ENCODE measurements around the gene MAEA.
A peak's percentile ranks its signal among the peaks of the same experiment; 100 is the strongest.
"Not testable (repeated sequence)": the region's sequence is repeated elsewhere in the genome, so short reads cannot be mapped to it uniquely, and the experiment has no call there.

The MAEA gene

DNA sequence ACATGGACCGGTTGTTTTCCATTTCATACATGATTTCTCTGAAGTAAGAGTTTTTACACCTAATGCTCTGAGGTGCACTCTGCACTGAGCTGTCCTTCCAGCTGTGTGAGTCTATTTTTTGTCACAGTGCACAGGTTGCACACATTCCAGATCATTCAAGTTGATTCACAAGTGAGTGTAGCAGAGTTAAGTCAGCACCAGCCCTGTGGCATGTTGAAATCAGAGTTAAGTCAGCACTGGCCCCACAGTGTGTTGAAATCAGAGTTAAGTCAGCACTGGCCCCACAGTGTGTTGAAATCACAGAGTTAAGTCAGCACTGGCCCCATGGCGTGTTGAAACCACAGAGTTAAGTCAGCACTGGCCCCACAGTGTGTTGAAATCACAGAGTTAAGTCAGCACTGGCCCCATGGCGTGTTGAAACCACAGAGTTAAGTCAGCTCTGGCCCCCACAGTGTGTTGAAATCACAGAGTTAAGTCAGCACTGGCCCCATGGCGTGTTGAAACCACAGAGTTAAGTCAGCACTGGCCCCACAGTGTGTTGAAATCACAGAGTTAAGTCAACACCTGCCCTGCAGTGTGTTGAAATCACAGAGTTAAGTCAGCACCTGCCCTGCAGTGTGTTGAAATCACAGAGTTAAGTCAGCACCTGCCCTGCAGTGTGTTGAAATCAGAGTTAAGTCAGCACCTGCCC lies 45.6 kb downstream of the MAEA start:
- DNase-seq (ENCODE audit: low read depth): not testable (repeated sequence)

DNA sequence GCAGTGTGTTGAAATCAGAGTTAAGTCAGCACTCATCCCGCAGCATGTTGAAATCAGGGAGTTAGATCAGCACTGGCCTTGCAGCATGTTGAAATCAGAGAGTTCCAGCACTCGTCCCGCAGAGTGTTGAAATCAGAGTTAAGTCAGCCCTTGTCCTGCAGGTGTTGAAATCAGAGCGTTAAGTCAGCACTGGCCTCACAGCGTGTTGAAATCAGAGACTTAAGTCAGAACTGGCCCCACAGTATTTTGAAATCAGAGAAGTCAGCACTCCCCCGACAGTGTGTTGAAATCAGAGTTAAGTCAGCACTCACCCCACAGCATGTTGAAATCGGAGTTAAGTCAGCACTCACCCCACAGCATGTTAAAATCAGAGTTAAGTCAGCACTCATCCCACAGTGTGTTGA lies 46.4 kb downstream of the MAEA start:
- DNase-seq (ENCODE audit: low read depth): no peak

DNA sequence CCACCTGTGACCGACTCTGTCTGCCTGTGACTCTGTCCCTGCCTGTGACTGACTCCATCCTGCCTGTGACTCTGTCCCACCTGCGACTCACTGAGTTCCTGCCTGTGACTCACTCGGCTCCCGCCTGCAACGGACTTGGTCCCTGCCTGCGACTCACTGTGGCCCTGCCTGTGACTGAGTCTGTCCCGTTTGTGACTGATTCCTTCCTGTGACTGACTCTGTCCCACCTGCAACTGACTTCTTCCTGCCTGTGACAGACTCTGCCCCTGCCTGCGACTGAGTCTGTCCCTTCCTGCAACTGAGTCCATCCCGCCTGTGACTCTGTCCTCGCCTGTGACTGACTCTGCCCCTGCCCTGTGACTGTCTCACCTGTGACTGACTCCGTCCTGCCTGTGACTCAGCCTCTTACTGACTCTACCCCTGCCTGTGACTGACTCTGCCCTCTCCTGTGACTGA lies 47.7 kb downstream of the MAEA start:
- DNase-seq (ENCODE audit: low read depth): peak; percentile 62

DNA sequence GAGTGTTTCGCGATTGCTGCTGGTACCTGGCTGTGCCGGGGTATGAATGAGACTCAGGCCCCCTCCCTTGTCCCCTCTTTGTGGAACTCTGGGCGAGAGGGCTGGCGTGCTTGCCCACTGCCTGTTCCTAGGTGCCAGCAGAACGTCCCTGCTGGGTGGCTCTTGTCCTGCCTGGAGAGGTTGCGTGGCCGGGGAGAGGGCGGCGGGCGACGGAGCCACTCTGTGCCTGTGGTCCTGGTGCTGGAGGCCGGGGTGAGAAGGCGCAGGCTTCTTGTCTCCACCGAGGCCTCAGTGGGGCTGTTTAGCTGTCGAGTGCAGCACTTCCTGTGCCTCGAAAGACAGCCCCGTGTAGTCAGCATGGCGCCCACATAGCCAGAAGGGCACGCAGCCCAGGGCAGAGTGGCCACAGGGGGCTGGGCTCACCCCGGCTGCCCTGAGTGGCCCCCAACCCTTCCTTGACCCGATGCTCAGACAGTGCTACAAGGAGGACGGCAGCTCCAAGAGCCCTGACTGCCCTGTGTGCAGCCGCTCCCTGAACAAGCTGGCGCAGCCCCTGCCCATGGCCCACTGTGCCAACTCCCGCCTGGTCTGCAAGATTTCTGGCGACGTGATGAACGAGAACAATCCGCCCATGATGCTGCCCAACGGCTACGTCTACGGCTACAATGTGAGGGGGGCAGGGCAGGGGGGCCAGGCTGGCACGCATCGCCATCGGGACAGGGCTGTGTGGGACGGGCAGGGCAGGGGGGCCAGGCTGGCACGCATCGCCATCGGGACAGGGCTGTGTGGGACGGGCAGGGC lies 48.5 kb downstream of the MAEA start:
- DNase-seq (ENCODE audit: low read depth): no peak

DNA sequence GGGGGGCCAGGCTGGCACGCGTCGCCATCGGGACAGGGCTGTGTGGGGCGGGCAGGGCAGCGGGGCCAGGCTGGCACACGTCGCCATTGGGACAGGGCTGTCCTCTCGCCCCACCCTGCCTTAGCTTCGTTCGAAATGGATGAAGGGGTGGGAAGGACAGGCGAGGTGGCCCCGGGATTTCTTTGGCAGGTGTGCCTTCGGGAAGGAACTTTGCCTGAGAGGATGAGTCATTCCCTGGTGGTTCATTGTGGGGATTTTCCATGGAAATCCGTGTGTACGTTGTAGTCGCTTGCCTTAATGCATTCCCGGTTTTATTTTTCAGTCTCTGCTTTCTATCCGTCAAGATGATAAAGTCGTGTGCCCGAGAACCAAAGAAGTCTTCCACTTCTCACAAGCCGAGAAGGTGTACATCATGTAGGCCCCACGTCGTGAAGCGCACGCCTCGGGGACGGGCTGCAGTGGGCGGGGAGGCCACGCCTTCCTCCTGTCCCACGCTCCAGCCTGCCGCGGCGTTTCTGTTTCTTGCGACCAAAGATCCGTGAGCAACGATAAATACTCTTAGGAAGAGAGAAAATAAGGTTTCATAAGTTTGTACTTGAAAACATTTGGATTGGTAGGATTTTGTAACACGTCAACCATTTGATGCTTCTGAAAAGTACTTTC lies 49.2 kb downstream of the MAEA start:
- DNase-seq (ENCODE audit: low read depth): no peak

DNA sequence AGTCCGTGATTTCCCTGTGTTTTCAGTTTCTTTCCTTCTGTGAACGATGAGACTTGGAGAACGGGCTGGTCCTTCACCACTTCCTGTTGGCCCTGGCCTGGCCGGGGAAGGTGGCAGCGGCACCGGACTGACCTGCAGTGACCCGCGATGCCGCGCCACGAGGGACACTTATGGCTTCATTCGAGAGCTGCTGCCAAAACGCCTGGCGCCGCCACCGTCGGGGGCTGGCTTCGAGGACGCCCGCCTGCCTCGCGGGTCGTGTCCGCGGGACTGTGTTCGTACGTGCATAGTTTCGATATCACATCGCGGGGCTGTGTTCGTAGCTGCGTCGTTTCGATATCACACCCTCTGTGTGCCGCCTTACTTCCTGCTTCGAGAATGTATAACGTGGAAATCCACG lies 49.8 kb downstream of the MAEA start:
- DNase-seq (ENCODE audit: low read depth): no peak

DNA sequence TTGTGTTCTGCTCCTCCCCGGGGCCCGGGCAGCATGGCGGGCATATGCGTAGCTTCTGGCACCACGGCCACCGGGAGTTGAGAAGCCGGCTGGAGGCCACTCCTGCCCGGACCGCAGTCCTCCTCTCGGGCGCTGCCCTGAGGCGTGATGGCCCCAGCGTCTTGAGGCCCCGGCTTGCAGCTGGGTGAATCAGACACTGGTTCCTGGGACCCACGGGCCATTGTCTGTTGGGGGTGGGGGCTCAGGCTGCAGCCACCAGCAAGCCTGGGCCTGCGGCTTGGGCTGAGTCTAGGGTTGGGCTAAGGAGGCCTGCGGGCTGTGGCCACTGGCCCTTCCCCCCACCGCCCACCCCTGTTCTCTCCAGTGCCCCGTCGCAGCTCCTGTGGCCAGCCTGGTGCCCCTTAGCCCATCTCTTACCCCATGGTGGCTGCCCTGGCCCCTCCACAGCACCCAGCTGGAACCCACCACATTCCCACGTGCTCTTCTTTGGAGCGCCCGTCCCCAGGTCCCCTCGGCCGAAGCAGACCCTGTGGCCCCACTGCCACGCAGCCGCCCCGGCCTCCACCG lies 50.6 kb downstream of the MAEA start:
- no peak for DNase-seq (ENCODE audit: low read depth)

DNA sequence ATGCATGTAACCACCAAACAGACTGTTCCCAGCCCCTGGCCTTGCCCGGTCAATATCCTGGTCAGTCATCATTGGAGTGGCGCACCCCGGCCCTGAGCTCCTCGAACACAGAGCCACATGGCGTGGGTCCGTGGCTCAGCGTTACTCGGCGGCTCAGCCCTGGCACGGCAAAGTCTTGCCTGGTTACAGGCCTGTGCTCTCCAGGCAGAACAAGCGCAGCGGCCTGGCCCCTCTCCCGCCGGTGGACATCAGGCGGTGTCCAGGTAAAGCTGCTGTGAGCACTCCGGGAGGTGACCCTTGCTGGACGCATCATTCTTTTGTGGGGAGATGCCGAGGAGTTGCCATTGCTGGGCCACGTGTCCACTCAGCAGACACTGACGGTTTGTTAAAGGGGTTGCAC lies 51.2 kb downstream of the MAEA start:
- no peak for DNase-seq (ENCODE audit: low read depth)

DNA sequence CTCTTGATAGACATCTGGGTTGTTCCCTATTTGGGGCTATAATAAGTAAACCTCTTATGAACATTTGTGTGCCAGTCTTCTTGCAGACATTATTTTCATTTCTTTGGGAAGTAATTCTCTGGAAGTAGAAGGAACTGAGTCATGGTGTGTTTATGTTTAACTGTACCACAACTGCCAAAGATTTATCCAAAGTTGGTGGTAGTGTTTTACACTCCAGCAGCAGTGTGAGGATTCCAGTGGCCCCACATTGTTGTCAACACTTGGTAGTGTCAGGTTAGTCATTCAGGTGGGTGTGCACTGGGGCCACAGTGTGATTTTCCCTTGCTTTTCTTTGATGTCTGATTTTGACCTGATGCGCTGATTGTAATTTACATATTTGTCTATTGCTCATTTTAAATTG lies 52.3 kb downstream of the MAEA start:
- DNase-seq (ENCODE audit: low read depth): no peak

DNA sequence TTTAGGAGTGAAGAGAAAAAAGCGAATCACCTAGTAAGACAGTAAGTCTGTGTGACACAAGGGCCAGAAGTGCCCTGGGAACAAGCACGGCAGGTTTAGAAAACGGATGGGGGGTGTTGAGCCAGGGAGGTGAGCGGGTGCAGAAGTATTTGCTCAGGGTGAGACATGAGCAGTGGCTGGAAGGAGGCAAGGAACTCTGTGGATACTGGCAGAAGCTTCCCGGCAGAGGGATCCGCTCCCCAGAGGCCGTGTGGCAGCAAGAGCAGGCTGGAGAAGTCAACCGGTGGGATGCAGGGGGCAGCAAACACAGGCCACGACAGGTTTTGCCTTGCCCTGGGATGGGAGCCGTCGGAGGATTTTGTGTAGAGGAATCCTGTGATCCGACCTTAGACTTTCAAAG lies 55.0 kb downstream of the MAEA start:
- no peak for DNase-seq (ENCODE audit: low read depth)

DNA sequence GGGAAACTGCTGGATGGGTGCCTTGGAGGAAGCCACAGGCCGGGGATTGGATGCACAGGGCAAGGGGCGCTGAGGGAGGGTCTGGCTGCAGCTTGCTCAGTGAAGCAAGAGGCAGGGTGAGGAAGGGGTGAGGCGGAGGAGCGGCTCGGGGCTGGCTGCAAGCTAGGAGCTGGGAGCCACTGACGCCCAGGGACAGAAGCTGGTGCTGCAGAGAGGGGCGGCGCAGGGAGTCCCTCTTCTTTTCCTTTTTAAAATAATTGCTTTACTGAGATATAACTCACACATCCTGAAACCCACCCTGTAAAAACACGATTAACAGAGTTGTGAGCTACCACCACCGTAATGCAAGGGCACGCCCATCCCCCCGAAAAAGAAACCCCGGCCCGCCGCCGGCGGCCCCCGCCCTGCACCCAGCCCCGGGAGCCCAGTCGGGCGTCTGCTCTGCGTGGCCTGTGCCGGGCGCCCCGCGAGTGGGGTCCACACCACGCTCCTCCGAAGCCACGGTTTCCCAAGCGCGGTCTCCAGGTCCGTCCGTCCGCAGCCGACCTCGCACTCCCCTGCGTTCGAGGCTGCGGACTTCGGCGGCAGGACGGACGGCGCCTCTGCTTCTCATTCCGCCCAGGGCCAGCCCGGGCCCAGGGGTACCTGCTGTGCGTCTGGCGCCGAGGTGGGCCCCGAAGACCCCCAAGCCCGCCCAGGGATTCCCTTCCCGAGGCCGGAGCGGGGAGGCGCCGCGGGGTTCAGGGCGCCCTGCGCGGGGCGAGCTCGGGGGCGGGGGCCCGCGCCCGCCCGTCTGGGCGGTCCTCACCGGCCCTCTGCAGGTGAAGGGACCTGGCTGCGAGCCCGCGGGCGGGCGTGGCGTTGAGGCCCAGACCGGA lies 56.5 kb downstream of the MAEA start:
- peak; percentile 35 for DNase-seq (ENCODE audit: low read depth)

DNA sequence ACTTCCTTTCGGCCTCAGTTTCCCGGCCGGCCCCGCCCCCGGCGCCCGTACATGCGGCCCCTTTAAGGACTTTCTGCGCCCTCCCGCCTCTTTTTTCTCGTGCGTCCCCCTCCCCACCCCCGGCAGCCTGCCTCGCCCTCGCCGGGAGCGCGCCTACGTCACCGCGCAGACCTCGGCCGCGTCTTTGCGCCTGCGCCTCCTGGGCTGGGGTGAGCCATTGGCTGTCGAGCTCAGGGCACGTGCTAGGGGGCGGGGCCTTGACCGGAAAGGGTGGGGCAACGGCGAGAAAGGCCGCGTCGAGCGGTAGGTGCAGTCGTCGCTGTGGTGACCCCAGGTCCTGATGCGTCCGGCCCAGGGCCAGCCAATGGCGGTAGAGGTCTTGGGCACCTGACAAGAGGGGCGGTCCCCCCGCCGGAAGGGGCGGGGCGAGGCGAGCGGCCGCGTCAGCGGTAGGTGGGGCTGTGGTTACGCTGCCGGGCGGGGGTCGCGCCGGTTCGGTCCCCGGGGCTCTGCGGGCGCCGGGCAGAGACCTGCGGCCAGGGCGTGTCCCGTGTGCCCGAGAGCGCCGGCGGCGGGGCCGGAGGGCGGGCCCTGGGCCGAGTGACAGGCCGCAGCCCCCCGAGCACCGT lies 57.2 kb downstream of the MAEA start, which contains the start of gene UVSSA:
Gene UVSSA, plus strand, starts transcription at position 428 of the 629 bp plus-strand sequence. CDS start 884 bp downstream, outside the sequence.
- DNase-seq (ENCODE audit: low read depth): peak; percentile 100

DNA sequence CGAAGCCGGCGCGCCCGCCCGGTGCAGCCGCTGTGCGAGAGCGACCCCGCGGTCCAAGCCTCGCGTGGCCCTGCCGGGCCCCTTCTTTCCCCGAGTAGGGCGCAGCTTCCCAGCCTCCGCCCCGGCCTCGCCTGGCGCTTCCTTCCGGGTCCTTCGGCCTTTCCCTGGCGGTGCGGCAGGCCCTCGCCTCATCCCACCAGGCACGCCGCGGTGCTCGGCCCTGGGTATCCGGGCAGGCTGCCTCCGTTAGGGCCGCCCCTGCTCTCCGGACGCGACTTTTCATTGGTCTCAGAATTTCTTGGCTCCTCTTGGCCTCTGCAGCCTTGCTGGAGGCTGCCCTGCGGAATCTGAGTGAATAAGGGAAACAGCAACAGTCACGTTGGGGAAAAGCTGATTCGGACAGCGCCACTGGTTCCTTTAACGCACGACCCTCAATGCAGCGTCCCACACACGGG lies 57.7 kb downstream of the MAEA start:
- DNase-seq (ENCODE audit: low read depth): peak; percentile 31

DNA sequence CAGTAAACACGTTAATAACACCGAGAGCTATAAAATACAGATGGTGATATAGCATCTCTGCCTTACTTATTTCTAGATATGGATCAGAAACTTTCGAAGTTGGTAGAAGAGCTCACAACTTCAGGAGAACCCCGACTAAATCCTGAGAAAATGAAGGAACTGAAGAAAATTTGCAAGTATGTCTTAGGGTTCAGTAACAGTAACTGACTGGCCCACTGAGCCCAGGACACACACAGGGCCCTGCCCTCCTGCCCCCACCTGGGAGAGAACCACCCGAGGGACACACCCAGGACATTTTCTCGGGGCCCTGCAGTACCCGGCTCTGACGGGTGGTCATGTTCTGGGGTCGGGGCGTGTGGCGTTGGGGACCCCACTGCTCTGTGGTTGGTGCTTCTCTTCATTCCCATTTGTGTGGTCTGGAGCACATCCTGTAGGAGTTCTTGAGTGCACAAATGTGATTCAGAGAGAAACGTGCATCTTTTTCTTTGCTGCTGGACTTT lies 58.4 kb downstream of the MAEA start:
- DNase-seq (ENCODE audit: low read depth): no peak

DNA sequence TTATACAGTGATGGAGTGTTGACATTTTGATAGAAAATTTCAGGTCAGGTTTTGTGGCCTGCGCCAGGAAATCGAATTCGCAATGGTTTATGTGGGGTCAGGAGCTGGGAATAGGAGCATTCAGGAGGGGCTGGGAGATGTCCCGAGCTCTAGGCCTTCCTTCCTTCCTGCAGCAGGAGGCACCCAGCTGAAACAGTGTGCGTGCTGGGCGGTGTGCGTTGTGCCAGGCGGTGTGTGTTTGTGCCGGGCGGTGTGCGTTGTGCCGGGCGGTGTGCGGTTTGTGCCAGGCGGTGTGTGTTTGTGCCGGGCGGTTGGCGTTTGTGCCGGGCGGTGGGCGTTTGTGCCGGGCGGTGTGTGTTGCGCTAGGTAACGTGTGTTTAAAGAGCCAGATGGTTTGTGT lies 59.1 kb downstream of the MAEA start:
- no peak for DNase-seq (ENCODE audit: low read depth)

DNA sequence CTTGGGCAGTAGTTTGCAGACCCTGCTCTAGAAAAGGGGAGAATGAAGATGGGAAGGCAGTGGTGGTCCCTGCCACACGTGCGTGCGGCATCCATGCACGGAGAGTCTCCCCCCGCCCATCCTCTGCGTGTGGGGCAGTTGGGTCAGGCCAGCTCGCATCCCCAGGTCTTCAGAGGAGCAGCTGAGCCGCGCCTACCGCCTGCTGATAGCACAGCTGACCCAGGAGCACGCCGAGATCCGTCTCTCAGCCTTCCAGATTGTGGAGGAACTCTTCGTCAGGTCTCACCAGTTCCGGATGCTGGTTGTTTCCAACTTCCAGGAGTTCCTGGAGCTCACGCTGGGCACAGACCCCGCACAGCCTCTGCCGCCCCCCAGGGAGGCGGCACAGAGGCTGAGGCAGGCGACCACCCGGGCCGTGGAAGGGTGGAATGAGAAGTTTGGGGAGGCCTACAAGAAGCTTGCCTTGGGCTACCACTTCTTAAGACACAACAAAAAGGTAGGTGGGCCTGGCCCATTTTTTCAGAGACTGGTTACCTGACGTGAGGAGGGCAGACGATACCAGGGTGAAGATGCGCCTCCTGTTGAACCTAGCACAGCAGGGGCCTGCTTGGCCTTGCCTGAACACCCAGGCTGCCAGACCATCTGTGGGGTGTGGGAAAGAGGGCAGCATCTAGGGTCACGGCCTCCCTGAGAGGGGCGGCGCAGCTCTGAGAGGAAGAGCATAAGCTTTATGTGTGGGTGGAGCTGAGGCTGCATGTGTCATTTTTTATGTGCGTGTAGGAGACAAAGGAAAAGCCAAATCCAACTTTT lies 59.9 kb downstream of the MAEA start:
- DNase-seq (ENCODE audit: low read depth): no peak

DNA sequence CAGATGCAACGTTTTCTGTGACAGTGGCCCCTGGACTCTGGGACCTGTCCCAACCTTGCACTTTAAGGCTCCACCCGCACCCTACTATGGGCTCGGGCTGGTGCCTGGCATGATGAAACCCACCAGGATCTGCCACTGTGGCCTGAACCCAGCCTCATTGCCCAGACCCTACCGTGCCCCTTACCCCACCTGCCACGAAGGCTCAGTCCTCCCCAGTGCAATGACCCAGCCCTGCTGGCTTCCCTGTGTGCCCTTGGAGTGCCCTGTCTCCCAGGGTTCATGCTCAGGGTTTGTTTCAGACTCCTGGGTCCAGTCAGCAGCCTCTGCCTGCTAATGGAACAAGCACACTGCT lies 60.5 kb downstream of the MAEA start:
- DNase-seq (ENCODE audit: low read depth): no peak

DNA sequence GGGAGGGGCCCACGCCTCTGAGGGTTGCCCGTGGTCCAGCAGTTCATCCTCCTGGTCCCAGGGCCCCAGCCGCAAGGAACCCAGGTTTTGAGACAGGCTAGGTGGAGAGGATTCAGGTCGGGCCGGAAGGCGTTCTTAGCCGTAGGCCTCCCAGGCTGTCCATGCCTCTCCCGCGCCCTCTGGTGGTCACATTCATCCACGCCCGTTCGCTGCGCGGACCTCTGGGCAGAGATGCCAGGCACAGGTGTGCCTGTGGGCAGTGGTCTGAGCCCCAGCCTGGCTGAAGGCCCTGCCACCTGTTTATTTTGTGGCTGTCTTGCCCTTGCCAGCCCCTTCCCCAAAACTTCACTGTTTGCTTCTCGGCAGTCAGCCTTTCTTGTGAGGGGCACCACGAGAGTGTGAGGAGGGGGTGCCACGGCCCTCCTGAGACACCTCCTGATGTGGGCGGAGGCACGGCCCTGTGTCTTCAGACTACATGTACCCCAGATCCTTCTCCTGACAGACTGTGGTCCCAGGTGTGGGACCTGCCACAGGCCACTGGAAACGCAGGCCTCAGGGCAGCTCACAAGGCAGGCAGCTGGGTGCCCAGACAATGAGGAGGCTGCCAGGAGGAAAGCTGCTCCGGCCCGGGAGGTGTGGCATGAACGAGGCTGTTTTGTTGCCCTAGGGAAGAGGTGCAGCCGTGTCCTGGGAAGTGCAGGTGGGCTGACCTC lies 62.3 kb downstream of the MAEA start:
- peak; percentile 82 for DNase-seq (ENCODE audit: low read depth)

DNA sequence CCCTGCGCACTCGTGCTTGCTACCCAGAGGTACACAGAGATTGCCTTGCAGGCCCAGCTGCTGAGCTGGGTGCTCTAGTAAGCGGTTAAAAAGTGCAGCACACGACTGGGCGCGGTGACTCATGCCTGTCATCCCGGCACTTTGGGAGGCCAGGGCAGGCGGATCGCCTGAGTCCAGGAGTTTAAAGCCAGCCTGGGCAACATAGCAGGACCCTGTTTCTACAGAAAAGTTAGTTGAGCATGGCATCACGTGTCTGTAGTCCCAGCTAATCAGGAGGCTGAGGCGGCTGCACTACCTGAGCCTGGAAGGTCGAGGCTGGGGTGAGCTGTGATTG lies 62.8 kb downstream of the MAEA start:
- DNase-seq (ENCODE audit: low read depth): no peak

Measured in activated T-cell treated with anti-CD3 and anti-CD28 coated beads for 24 hours (primary cell).